ENCODE data around the gene DPY19L3.

DNA sequence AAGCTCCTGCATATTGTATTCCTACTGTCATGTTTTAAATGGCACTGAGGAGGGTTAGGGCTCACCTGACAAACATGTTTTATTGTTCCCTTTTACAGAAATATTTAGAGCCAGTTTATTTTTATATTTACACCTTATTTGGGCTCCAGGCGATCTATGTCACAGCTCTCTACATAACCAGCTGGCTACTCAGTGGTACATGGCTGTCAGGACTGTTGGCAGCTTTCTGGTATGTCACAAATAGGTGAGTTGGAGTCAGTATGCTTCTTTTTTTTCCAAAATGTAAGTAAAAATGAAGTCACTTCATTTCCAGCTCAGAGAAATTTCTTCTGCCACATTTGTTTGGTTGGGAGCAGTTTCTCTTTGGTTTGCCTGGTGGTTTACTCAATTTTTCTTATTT is 31.5 kb downstream of the DPY19L3 start:
- TF ChIP-seq, protein P1, sequence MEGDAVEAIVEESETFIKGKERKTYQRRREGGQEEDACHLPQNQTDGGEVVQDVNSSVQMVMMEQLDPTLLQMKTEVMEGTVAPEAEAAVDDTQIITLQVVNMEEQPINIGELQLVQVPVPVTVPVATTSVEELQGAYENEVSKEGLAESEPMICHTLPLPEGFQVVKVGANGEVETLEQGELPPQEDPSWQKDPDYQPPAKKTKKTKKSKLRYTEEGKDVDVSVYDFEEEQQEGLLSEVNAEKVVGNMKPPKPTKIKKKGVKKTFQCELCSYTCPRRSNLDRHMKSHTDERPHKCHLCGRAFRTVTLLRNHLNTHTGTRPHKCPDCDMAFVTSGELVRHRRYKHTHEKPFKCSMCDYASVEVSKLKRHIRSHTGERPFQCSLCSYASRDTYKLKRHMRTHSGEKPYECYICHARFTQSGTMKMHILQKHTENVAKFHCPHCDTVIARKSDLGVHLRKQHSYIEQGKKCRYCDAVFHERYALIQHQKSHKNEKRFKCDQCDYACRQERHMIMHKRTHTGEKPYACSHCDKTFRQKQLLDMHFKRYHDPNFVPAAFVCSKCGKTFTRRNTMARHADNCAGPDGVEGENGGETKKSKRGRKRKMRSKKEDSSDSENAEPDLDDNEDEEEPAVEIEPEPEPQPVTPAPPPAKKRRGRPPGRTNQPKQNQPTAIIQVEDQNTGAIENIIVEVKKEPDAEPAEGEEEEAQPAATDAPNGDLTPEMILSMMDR (conservative IDR thresholded peaks at IDR 0.05 in 1 of 2, IDR thresholded peaks at IDR 0.05 in 1 of 2; ENCODE audit: low read depth in 1 of 2, low read length in 2 of 2): no peak
- TF ChIP-seq EZH2 (IDR thresholded peaks at IDR 0.05; ENCODE audit: low read length, missing control alignments): no peak

Data from fibroblast of lung (primary cell).